GM12878 (cell line): ENCODE data around the gene CDR2L. TPM values are rescaled to one million over a fixed set of nuclear protein-coding genes. Genes with fewer than 3 reads are reported as not detected.

ENCODE experiments used
- CHD4 ChIP-seq: fragments of 200-600 bp; sonication (generic); IDR thresholded peaks from 2 replicates; pipeline ENCODE4 v1.6.1; 2016; ENCODE audit warnings: mild to moderate bottlenecking
- MEF2A ChIP-seq: IDR thresholded peaks from 2 replicates; pipeline ENCODE4 v1.6.1; 2011; ENCODE audit warnings: low read depth, mild to moderate bottlenecking, low read length, moderate library complexity; ENCODE audit not compliant: insufficient read depth
- RFX5 ChIP-seq: IDR thresholded peaks from 2 replicates; pipeline ENCODE4 v1.6.1; 2011; ENCODE audit warnings: low read depth, low read length, improper control_type of control experiment
- SRF ChIP-seq, 2 experiments: IDR thresholded peaks; 2 replicates each; pipeline ENCODE4 v1.6.1; 2011; ENCODE audit warnings: low read depth in 2 of 2, low read length in 2 of 2, mild to moderate bottlenecking in 1 of 2, moderate library complexity in 1 of 2
- USF2 ChIP-seq: IDR thresholded peaks from 2 replicates; pipeline ENCODE4 v1.6.1; 2011; ENCODE audit warnings: low read depth, low read length, improper control_type of control experiment, borderline replicate concordance
- ZBTB4 ChIP-seq: fragments of 450-650 bp; formaldehyde crosslinking; IDR thresholded peaks from 2 replicates; pipeline ENCODE4 v1.4.0; 2022; ENCODE audit warnings: mild to moderate bottlenecking, moderate library complexity
- ZBTB40 ChIP-seq: fragments of 450-650 bp; IDR thresholded peaks from 2 replicates; pipeline ENCODE4 v1.6.1; 2016; ENCODE audit warnings: mild to moderate bottlenecking, moderate library complexity, borderline replicate concordance
- ZNF592 ChIP-seq: fragments of 450-650 bp; IDR thresholded peaks from 2 replicates; pipeline ENCODE4 v1.6.1; 2017; ENCODE audit warnings: mild to moderate bottlenecking, moderate library complexity
- polyA plus RNA-seq, 11 experiments: library from polyadenylated mRNA; depleted of rRNA in 4 of 11; unstranded in 6 of 11; stranded (reverse) in 5 of 11; fragments of >200 nt; fragmentation: Nextera tagmentation in 4 of 11; fragmentation: Illumina TruSeq in 1 of 11; extraction: Ambion mirVana in 4 of 11; extraction: Trizol in 1 of 11; gene quantifications; 1 replicate in 1 of 11; 2 replicates in 10 of 11; pipeline versions ENCODE4 v1.2.1 to v1.2.3, GENCODE V29; 2011 to 2016; ENCODE audit warnings: inconsistent platforms in 2 of 11, missing spikeins in 2 of 11, low read depth in 1 of 11
- total RNA-seq, 4 experiments: library from RNA; depleted of rRNA in 3 of 4; stranded (reverse); fragments of >200 nt in 3 of 4; fragmentation: Illumina TruSeq in 1 of 4; extraction: Trizol in 1 of 4; gene quantifications; 2 replicates each; pipeline versions ENCODE4 v1.2.1 to v1.2.3, GENCODE V29; 2013 to 2021

The CDR2L gene
- total and polyA plus RNA-seq, 10 of the 15 experiments (the other 5 are each of a cell fraction or from before 2014, with no cell fraction given), result 0.03 to 0.18 (median 0.04) TPM; not detected in 6

- no peak; the same call in 1 of the 2 replicates for TF ChIP-seq USF2
- no peak for TF ChIP-seq CHD4
- TF ChIP-seq ZNF592, result no peak
- TF ChIP-seq MEF2A, result no peak
- TF ChIP-seq SRF (IDR thresholded peaks at IDR 0.05; ENCODE audit: low read depth in 2 of 2, low read length in 2 of 2), result no peak
- no peak for TF ChIP-seq ZBTB40
- no peak for TF ChIP-seq RFX5
- no peak for TF ChIP-seq ZBTB4 (CRISPR knock-in tag)
Observed at GRCh38 chr17:75031972-75032719, 44.7 kb downstream of the CDR2L start (continued).
